ENCODE measurements around the gene PGAP6.

Gene PGAP6

GRCh38 chr16:322476-323143 lies 59.2 kb downstream of the PGAP6 start:
- no peak for TF ChIP-seq CTCF (conservative IDR thresholded peaks at IDR 0.05; ENCODE audit: low read depth)
- DNase-seq (ENCODE audit: low spot score) = no peak
- peak overlapping the region; percentile 34 for H3K27ac ChIP-seq
- POLR2A ChIA-PET (ENCODE audit: low non-redundant PET) = no interaction called here
- CTCF ChIA-PET = no interaction called here

GRCh38 chr16:321532-321931 lies 60.2 kb downstream of the PGAP6 start:
- DNase-seq (ENCODE audit: low spot score) = no peak
- CTCF ChIA-PET = interaction anchor here (0.6 kb wide), 3 partner anchors 12 to 80 kb away, joined by 3 to 7 read pairs (median 4); partner anchors contain the start of gene DECR2
- POLR2A ChIA-PET (ENCODE audit: low non-redundant PET) = no interaction called here
- no peak for TF ChIP-seq CTCF (conservative IDR thresholded peaks at IDR 0.05; ENCODE audit: low read depth)
- H3K27ac ChIP-seq = 0 out of 2 replicates have a peak overlapping the region, but pooled peaks have one; percentile 34

Data from RWPE1 (cell line).